Glomerular visceral epithelial cell (primary cell): ENCODE data around the gene CCDC181.
"Not testable (repeated sequence)": the region's sequence is repeated elsewhere in the genome, so short reads cannot be mapped to it uniquely, and the experiment has no call there.

Source experiments
- DNase-seq: peaks from one replicate; pipeline ENCODE4 v3.0.0-alpha.2; 2016; ENCODE audit errors: extremely low spot score

Gene CCDC181

GRCh38 chr1:169427081-169427641 is at the start of gene CCDC181:
Gene CCDC181 (minus strand): TSS chr1:169427474. CDS start chr1:169424927, 2,547 bp downstream.
- peak; percentile 70 for DNase-seq

GRCh38 chr1:169475806-169476387 is 48.6 kb upstream of the CCDC181 start:
- DNase-seq, result no peak

GRCh38 chr1:169474302-169474995 is 47.2 kb upstream of the CCDC181 start:
- no peak for DNase-seq

GRCh38 chr1:169473347-169473746 is 46.1 kb upstream of the CCDC181 start:
- DNase-seq, result no peak

DNA sequence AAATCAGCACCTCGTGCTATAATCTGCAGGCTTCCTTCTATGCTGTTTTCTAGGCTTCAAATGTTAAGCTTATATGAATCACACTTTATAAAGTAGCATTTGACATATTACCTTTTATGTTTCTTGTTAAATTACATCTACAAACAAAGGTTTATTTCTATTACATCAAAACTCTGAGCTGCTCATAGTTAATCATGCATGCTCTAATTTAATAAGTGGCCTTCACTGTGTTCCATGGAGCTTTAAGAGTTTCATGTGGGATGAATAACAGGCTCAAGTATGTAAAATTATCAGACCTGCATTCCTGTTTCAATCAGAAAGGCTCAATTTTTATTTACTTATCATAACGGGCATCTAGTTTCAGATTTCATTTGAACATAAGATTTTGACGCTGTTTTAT is 45.5 kb upstream of the CCDC181 start:
- DNase-seq, result no peak

- no peak for DNase-seq
These were observed 41.7 kb upstream of the CCDC181 start for GRCh38 chr1:169468982-169469381.

DNA sequence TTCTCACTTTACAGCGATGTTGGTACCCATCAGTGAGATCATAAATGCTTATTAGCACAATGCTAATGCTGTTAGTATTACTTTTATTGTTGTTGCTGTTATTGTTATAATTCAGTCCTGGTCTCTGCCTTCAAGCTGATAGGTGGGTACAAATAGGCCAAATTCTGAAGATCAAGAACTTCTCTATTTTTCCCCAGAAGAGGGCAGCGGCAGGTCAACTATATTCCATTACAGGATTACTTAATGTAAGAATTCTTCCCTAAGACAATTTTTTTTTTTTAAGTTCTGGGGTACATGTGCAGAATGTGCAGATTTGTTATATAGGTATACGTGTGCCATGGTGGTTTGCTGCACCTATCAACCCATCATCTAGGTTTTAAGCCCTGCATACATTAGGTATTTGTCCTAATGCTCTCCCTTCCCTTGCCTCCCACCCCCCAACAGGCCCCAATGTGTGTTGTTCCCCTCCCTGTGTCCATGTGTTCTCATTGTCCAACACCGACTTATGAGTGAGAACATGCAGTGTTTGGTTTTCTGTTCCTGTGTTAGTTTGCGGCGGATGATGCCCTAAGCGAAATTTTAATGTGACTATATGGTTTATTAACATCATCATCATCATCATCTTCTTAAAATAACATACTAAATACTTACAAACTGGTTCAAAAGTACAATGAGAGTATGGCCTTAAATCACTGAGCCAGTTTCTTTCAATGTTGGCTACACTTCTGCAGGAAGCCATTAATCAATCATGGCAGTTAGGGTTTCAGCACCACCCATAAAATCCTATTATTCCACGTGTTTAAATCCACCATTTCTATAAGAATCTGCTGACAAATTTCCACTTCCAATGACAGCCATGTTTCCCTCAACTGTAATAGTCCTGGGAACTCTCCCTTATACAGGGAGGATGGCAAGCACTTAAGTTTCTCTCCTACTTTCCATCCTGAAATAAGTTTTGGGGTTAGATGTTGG is 39.3 kb upstream of the CCDC181 start:
- DNase-seq, result peak; percentile 60

- DNase-seq, result no peak
These were observed 38.0 kb upstream of the CCDC181 start for GRCh38 chr1:169465281-169465680.

- DNase-seq, result no peak
These were observed 35.1 kb upstream of the CCDC181 start for GRCh38 chr1:169462385-169462784.

DNA sequence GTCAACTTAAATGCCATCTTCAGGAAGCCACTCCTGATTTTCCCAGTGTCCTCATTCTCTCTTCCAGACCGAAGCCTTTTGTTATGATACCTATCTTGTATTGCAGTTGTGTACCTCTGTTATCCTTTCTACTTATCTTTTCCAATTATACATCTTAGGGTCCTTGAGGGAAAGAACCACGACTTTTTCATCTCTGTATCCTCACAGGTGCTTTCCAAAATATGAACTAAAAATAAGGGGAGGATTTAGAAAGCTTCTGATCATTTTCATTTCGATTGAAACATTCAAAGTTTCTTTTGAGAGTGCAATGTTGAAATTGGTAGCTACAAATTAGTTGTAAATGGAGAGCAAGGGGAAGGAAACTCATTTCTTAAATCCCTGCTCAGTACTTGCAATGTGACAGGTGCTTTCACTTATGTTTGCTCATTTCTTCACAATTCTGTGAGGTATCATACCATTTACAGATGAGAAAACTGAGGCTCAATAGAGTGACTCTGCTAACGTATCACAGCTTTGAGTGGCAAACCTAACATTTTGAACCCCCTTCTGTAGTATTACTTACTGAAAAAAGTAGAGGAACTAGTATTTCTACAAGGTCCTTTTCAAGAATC is 34.2 kb upstream of the CCDC181 start:
- no peak for DNase-seq

DNA sequence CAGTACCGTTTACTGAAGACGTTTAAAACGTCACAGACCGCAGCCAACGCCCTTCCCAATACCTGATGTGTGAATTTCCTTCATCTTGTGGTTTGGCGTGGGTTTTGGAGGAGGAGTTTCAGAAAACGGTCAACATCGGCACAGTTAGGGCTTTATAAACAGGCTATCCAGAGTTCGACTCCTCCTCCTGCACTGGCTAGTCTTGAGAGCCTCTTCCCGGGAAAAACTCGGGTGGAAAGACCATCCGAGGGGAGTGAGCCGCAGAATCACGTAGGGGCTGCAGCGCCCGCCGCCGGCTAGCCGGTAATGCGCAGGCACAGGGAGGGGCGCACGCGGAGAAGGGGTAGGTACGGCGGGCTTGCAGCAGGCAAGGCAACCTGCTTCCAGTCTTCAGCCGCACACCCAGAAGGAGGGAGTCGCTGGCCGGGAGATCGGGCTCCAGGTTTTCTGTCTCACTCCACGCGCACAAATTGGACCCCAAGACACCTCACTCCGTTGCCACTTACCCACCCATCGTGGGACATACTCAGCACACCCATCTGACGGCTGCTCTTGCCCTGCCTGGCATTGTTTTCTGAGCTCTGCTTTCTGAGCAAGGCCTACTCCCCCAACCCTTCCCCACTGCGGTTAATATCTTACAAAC is 33.0 kb upstream of the CCDC181 start:
- DNase-seq, result no peak

- DNase-seq, result no peak
These were observed 30.2 kb upstream of the CCDC181 start for GRCh38 chr1:169457443-169457842.

DNA sequence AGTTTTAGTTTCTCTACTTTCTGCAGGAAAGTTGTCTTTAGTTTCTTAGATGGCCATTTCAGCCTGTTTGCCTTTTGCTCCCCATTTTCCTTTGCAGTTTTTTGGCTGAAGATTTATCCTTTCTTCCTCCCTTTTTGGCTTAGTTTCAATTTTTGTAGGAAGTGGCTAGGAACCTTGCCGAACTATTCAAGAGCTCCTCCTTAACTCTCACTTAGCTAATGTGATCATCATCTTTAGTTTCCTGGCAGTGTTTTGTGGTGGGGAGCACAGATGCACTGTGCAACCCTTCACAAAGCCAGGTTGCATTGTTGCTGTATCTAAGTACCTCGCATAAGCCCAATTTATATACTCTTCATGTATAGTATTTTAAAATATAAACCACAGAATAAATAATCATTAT is 28.8 kb upstream of the CCDC181 start:
- DNase-seq, result no peak

- no peak for DNase-seq
These were observed 25.6 kb upstream of the CCDC181 start for GRCh38 chr1:169452921-169453320.

GRCh38 chr1:169451218-169451824 is 24.0 kb upstream of the CCDC181 start:
- no peak for DNase-seq

DNA sequence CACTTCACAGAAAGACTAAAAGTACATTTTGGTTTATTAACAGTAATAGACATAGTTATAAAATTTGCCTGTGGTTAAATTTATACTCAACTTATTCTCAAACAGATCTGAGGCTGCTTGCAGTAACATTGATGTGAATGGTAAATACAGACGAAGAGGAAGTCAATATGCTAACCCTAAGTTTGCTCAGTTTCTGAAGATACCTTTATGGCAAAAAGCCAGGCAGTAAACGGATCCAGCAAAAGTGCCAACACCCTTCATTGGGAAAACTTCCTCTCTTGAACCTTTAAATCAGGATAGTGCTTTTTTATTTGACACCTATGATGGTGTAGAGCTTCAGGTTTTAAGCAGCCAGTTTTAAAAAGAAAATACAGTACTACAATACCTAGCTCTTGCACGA is 16.6 kb upstream of the CCDC181 start:
- DNase-seq, result no peak

DNA sequence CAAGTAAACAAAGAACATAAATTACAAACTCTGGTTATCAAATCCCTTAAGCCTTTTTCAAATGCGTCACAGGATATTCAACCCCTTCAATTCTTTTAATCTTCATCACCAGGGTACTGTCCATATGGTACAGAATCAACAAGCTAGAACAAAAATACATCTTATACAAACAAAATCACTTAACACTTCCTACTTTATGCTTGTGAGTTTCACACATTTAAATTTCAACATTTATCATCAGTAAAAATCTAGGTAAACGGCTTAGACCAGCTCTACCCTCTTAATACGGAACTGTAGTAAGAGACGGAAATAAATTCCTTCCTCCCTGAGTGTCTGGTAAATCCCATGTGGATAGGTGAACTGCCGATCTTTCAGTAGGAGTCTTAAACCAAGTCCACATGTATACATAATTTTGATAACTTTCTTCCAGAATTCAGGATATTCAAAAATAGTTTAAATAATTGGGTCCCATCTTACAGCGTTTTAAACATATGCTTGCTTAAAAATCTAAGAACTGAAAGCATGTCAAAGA is 1.0 kb downstream of the CCDC181 start:
- DNase-seq, result no peak

DNA sequence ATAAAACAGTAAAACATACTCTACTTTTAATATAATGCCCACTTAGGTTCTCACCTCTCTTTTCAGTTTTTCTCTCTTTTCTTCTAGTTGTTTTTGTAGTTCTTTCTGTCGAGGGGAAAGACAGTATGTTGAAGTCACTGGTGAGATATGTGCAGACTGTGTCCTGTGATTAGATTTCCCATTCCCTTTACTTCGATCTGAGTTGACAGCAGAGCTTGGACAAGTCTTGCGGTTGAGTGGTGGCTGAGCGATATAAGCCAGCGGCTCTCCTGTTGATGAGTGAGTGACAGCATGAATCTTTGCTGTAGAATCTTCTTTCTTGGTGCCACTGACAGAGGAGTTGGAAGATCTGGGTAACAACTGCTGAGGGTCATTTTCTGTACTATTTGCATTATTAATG is 6.0 kb downstream of the CCDC181 start:
- DNase-seq, result no peak

- no peak for DNase-seq
These were observed 12.3 kb downstream of the CCDC181 start for GRCh38 chr1:169414952-169415351.

DNA sequence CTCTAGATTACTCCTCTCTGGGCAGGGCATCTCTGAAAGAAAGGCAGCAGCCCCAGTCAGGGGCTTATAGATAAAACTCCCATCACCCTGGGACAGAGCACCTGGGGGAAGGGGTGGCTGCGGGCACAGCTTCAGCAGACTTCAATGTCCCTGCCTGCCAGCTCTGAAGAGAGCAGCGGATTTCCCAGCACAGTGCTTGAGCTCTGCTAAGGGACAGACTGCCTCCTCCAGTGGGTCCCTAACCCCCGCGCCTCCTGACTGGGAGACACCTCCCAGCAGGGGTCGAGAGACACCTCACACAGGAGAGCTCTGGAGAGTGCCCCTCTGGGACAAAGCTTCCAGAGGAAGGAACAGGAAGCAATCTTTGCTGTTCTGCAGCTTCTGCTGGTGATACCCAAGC is 18.9 kb downstream of the CCDC181 start:
- not testable (repeated sequence) for DNase-seq

DNA sequence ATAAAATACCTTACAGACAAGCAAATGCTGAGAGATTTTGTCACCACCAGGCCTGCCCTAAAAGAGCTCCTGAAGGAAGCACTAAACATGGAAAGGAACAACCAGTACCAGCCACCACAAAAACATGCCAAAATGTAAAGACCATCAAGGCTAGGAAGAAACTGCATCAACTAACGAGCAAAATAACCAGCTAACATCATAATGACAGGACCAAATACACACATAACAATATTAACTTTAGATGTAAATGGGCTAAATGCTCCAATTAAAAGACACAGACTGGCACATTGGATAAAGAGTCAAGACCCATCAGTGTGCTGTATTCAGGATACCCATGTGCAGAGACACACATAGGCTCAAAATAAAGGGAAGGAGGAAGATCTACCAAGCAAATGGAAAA is 24.7 kb downstream of the CCDC181 start:
- not testable (repeated sequence) for DNase-seq
